ENCODE data around the gene TTC3.

The TTC3 gene

GRCh38 chr21:37146320-37147235, 73.5 kb downstream of the TTC3 start:
- no peak for DNase-seq (ENCODE audit: low read depth, low spot score)

- DNase-seq (ENCODE audit: low read depth, low spot score) = no peak
These were observed 76.4 kb downstream of the TTC3 start for GRCh38 chr21:37149411-37149810.

- DNase-seq (ENCODE audit: low read depth, low spot score) = no peak
These were observed 80.3 kb downstream of the TTC3 start for GRCh38 chr21:37153196-37153934.

- no peak for DNase-seq (ENCODE audit: low read depth, low spot score)
These were observed 80.9 kb downstream of the TTC3 start for GRCh38 chr21:37153935-37154350.

- DNase-seq (ENCODE audit: low read depth, low spot score) = no peak
These were observed 82.1 kb downstream of the TTC3 start for GRCh38 chr21:37155186-37155585.

- DNase-seq (ENCODE audit: low read depth, low spot score) = no peak
These were observed 84.9 kb downstream of the TTC3 start for GRCh38 chr21:37157938-37158337.

- DNase-seq (ENCODE audit: low read depth, low spot score) = no peak
These were observed 86.2 kb downstream of the TTC3 start for GRCh38 chr21:37159053-37159776.

GRCh38 chr21:37159949-37160348, 86.9 kb downstream of the TTC3 start:
- no peak for DNase-seq (ENCODE audit: low read depth, low spot score)

GRCh38 chr21:37164742-37165141, 91.7 kb downstream of the TTC3 start:
- DNase-seq (ENCODE audit: low read depth, low spot score) = no peak

GRCh38 chr21:37165586-37165985, 92.5 kb downstream of the TTC3 start:
- no peak for DNase-seq (ENCODE audit: low read depth, low spot score)

- DNase-seq (ENCODE audit: low read depth, low spot score) = no peak
These were observed 93.7 kb downstream of the TTC3 start for GRCh38 chr21:37166733-37167132.

- DNase-seq (ENCODE audit: low read depth, low spot score) = no peak
These were observed 95.6 kb downstream of the TTC3 start for GRCh38 chr21:37168666-37169065.

GRCh38 chr21:37172646-37173045, 99.6 kb downstream of the TTC3 start:
- DNase-seq (ENCODE audit: low read depth, low spot score) = no peak

GRCh38 chr21:37176716-37177115, 103.7 kb downstream of the TTC3 start:
- DNase-seq (ENCODE audit: low read depth, low spot score) = no peak

- DNase-seq (ENCODE audit: low read depth, low spot score) = no peak
These were observed 108.0 kb downstream of the TTC3 start for GRCh38 chr21:37181059-37181458.

- no peak for DNase-seq (ENCODE audit: low read depth, low spot score)
These were observed 109.2 kb downstream of the TTC3 start for GRCh38 chr21:37182222-37182621.

- no peak for DNase-seq (ENCODE audit: low read depth, low spot score)
These were observed 110.7 kb downstream of the TTC3 start for GRCh38 chr21:37183749-37184148.

GRCh38 chr21:37184784-37185593, 111.9 kb downstream of the TTC3 start:
- DNase-seq (ENCODE audit: low read depth, low spot score) = no peak

- DNase-seq (ENCODE audit: low read depth, low spot score) = no peak
These were observed 113.9 kb downstream of the TTC3 start for GRCh38 chr21:37186983-37187382.

- DNase-seq (ENCODE audit: low read depth, low spot score) = no peak
These were observed 115.8 kb downstream of the TTC3 start for GRCh38 chr21:37188825-37189224.

GRCh38 chr21:37192019-37192418, 119.0 kb downstream of the TTC3 start:
- no peak for DNase-seq (ENCODE audit: low read depth, low spot score)
